HG03439 (cell line): ENCODE measurements around the gene C12orf54.
"Not testable (repeated sequence)": the region's sequence is repeated elsewhere in the genome, so short reads cannot be mapped to it uniquely, and the experiment has no call there.

Experiments
- ATAC-seq: cut with Tn5 transposase; IDR thresholded peaks from one replicate; pipeline ENCODE4 v1.9.1; 2021; ENCODE audit warnings: mild to moderate bottlenecking, moderate library complexity; ENCODE audit not compliant: unreplicated experiment

Gene C12orf54

DNA sequence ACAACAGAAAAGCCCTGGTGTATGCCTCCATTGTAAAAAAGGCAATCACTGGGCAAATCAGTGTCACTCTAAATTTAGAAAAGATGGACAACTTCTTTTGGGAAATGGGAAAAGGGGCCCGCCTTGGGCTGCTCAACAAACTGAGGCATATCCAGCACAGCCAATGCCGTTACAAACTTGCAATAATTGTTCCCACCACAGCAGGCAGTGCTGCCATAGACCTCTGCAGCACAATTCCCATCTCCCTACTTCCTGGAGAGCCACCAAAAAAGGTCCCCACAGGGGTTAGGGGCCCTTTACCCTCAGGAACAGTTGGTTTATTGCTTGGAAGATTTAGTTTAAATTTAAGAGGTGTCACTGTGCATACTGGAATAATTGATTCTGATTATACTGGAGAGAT, 26.7 kb downstream of the C12orf54 start:
- ATAC-seq: no peak

DNA sequence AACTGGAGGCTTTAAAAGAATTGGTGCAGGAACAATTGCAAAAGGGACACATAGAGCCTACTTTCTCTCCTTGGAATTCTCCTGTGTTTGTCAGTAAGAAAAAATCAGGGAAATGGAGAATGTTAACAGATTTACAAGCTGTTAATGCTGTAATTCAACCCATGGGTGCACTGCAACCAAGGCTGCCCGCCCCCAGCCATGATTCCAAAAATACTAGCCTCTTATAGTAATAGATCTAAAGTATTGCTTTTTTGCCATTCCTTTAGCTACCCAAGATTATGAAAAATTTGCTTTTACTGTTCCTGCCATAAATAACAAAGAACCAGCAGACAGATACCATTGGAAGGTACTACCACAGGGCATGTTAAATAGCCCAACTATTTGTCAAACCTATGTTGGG, 27.8 kb downstream of the C12orf54 start:
- no peak for ATAC-seq

- peak; percentile 81 for ATAC-seq
Observed at GRCh38 chr12:48512855-48513254, 30.6 kb downstream of the C12orf54 start.

- ATAC-seq: no peak
Observed at GRCh38 chr12:48514728-48515127, 32.4 kb downstream of the C12orf54 start.

- ATAC-seq: not testable (repeated sequence)
Observed at GRCh38 chr12:48520381-48520780, 38.1 kb downstream of the C12orf54 start.

GRCh38 chr12:48525332-48525731, 43.0 kb downstream of the C12orf54 start, which contains the start of gene OR8S1:
Gene OR8S1, plus strand, starts transcription at chr12:48525632. Its CDS starts 0 bp downstream, at chr12:48525632.
- ATAC-seq: no peak

DNA sequence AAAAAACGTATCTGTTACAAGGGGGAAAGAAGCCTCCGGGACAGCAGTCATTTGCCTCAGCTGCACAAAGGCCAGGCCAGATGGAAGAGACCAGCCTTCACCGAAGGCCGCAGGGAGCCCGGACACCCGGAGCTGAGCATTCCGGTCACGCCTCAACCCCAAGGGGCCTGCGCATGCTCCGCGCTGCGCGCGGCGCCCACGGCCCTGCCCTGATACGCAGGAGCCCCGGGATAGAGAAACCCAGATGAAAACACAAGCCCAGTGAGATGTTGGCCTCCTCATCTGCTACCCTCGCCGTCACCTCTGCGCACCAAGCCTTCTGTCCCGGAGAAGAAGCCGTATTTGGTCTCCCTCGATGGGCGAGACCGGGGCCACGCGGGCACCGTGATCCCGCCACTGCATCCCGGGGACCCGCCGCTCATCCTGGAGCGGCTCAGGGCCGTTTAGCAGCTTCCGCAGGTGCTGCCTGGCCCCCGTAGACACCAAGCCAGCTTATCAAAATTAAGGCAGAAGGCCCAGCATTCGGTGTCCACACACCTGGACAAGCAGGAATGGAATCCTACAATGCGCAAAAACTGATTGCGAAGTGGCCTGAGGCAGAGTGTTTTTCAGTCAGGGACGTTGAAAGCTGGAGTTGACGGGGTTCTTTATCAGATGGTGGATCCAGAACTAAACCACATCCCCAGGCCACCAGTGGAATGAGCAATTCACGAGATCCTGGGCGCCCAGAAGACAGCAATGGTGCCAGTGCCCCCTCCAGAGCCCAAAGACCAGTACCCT, 45.8 kb downstream of the C12orf54 start:
- no peak for ATAC-seq

DNA sequence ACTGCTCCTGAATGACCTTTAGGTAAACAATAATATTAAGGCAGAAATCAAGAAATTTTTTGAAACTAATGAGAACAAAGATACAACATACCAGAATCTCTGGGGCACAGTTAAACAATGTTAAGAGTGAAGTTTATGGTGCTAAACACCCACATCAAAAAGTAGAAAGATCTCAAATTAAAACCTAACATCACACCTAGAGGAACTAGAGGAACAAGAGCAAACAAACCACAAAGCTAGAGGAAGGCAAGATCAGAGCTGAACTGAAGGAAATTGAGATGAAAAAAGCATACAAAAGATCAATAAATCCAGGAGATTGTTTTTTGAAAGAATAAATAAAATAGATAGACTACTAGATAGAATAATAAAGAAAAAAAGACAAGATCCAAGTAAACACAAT, 50.3 kb downstream of the C12orf54 start:
- no peak for ATAC-seq

DNA sequence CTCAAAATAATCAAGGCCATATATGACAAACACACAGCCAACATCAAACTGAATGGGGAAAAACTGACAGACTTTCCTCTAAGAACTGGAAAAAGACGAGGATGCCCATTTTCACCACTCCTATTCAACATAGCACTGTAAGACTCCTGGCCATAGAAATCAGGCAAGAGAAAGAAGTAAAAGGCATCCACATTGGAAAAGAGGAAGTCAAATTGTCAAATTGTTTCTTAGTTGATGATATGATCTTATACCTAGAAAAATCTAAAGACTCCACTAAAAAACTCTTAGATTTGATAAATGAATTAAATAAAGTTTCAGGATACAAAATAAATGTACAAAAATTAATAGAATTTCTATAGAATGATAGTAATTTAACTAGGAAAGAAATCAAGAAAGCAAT, 54.3 kb downstream of the C12orf54 start:
- ATAC-seq: no peak

GRCh38 chr12:48542300-48542928, 60.1 kb downstream of the C12orf54 start:
- ATAC-seq: no peak

DNA sequence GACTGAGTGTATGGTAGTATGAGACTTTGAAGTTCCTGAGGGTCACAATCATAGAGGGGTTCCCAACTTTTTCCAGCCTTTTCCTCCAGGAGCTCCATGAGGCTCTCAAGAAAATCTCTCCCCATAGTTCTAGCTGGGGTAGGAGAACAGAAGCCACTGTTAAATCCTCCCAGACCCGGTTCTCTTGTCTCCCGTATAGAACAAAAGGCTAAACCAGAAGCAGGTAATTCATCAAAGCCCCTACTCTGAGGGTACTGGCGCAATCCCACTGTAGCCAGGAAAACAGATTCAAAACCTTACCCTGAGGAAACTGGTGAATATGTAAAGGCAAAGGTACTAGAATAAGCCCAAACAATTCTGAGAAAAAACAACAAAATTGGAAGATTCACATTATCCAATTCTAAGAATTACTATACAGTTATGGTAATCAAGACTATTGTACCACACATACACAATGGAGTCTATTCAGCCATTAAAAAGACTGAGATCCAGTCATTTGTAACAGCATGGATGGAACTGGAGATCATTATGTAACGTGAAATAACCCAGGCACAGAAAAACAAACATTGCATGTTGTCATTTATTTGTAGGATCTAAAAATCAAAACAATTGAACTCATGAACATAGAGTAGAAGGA, 63.7 kb downstream of the C12orf54 start:
- ATAC-seq: no peak
